ENCODE data around the gene ISM1.

ISM1 gene

DNA sequence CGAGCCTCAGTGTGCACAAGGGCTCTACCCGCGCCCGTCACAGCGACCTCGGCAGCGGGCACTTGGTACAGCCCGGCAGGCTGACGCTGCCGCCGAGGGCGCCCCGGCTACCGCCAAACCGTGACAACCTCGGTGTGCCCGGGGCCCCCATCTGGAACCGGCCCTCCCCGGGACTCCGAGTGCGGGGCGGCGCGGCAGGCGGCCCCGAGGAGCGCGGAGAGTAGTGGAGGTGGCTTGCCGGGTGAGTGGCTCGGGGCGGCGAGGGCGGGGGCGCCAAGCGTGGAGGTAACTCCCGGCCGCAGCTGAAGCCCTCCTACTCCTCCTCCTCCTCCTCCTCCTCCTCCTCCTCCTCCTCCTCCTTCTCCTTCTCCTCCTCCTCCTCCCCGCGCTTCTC is at the start of gene ISM1:
Gene ISM1, plus strand, starts transcription at position 371 of the 394 bp plus-strand sequence. CDS start 503 bp downstream, outside the sequence.
- peak within 1 kb of the TSS; percentile 40 to 79 for H3K4me3 ChIP-seq (ENCODE audit: low read depth in 1 of 2, low read length in 2 of 2)
- H3K9me3 ChIP-seq (ENCODE audit: control insufficient read depth in 1 of 2, low read length in 2 of 2): no peaks in the 10 kb centered on the region
- H3K27ac ChIP-seq (ENCODE audit: low read length): no peak within 1 kb of the TSS
- peaks cover 26% of the 10 kb centered on the region for H3K27me3 ChIP-seq (ENCODE audit: low read depth, low read length)
- peaks cover 0 to 27% of the 10 kb centered on the region in 2 donors for H3K4me1 ChIP-seq (ENCODE audit: control insufficient read depth in 1 of 2, insufficient read depth in 2 of 2, low read length in 2 of 2)
- no peaks in the 10 kb centered on the region for H3K36me3 ChIP-seq (ENCODE audit: control insufficient read depth in 1 of 2, insufficient read depth in 2 of 2, low read length in 2 of 2)

DNA sequence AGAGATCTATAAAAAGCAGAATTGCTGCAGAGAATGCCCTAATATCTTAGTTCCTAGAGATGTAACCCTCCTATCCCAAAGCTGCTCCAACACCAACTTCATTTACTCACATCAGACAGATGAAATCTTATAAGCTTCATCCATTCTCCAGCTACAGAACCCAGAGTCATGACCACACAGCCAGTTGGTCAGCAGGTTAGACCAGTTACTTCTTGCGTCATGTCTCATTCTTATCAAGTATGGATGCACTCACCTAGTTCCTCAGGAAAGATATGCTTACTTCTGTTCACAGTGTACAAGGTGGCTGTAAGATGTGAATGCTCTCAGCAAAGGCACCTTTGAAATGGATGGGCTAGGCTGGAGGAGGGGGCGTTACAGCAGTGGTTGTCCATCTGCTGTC is 47.9 kb upstream of the ISM1 start:
- Histone ChIP-seq H3K9me3 (ENCODE audit: control insufficient read depth in 1 of 2, low read length in 2 of 2) (no peaks in the 10 kb centered on the region), H3K4me1 (ENCODE audit: control insufficient read depth in 1 of 2, insufficient read depth in 2 of 2, low read length in 2 of 2) (no peaks in the 10 kb centered on the region), H3K27me3 (ENCODE audit: low read depth, low read length) (no peaks in the 10 kb centered on the region), H3K36me3 (ENCODE audit: control insufficient read depth in 1 of 2, insufficient read depth in 2 of 2, low read length in 2 of 2) (no peaks in the 10 kb centered on the region), H3K4me3 (ENCODE audit: low read depth in 1 of 2, low read length in 2 of 2) (no peak overlapping the region), H3K27ac (ENCODE audit: low read length) (no peak overlapping the region)

GRCh38 chr20:13174402-13174801 is 46.7 kb upstream of the ISM1 start:
- Histone ChIP-seq H3K4me3 (ENCODE audit: low read depth in 1 of 2, low read length in 2 of 2) (no peak overlapping the region), H3K4me1 (ENCODE audit: control insufficient read depth in 1 of 2, insufficient read depth in 2 of 2, low read length in 2 of 2) (no peaks in the 10 kb centered on the region), H3K9me3 (ENCODE audit: control insufficient read depth in 1 of 2, low read length in 2 of 2) (no peaks in the 10 kb centered on the region), H3K27ac (ENCODE audit: low read length) (no peak overlapping the region), H3K36me3 (ENCODE audit: control insufficient read depth in 1 of 2, insufficient read depth in 2 of 2, low read length in 2 of 2) (no peaks in the 10 kb centered on the region), H3K27me3 (ENCODE audit: low read depth, low read length) (no peaks in the 10 kb centered on the region)

DNA sequence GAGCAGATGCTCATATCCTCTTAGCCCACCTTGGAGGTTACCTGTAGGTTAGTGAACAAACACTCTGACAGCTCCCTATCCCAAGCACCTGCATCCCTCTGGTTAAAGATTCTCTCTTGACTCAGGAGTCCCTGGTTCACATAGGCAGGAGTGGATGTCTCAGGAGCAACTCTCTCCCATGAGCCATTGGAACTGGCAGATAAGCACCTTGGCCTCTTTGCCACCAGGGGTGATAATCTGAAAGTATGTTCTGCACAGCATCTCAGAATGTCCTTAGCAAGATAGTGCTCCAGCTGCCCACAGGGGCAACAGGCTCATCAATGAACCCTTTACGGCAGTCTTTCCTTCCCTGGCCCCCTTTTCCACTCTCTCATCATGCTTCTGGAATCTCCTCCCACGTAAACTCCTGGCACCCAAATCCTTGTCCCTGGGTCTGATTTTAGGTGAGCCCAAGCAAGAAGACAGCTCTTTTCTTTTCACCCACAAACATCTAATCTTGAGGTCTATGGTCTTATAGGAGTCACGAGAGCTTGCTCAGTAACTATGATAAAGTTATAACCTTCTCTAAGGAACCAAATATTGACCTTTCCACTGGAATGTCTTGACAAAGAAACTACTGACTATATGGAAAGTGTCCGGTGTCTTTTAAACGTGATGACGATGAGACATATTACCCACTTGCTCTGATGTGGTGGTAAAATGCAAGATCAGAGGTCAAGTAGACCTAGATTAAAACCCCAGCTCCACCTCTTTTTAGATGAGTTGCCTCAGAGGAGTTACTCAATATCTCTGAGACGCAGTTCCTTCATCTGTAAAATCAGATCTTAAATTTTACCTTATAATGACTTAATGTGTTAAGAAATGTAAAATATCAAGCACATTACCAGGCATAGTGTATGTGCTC is 39.8 kb upstream of the ISM1 start:
- Histone ChIP-seq H3K9me3 (ENCODE audit: control insufficient read depth in 1 of 2, low read length in 2 of 2) (peaks cover 0 to 5% of the 10 kb centered on the region in 2 donors), H3K27ac (ENCODE audit: low read length) (no peak overlapping the region), H3K36me3 (ENCODE audit: control insufficient read depth in 1 of 2, insufficient read depth in 2 of 2, low read length in 2 of 2) (no peaks in the 10 kb centered on the region), H3K4me1 (ENCODE audit: control insufficient read depth in 1 of 2, insufficient read depth in 2 of 2, low read length in 2 of 2) (no peaks in the 10 kb centered on the region), H3K27me3 (ENCODE audit: low read depth, low read length) (no peaks in the 10 kb centered on the region), H3K4me3 (ENCODE audit: low read depth in 1 of 2, low read length in 2 of 2) (no peak overlapping the region)

DNA sequence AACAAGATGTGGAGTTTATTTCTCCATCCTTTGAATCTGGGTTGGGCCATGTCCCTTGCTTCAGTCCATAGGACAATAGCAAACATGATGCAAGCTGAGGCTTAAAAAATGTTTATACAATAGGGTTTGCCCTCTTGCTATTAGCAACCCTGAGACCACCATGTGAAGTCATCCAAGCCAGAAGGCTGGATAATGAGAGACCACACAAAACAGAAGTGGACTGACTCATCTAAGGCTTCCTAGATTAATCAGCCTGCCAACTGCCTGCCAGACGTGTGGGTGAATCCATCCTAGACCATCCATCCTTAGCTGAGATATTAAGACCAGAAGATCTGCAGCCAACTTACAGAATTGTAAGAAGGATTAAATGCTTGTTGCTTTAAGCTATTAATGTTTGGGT is 38.1 kb upstream of the ISM1 start:
- Histone ChIP-seq H3K4me1 (ENCODE audit: control insufficient read depth in 1 of 2, insufficient read depth in 2 of 2, low read length in 2 of 2) (no peaks in the 10 kb centered on the region), H3K9me3 (ENCODE audit: control insufficient read depth in 1 of 2, low read length in 2 of 2) (peaks cover 0 to 10% of the 10 kb centered on the region in 2 donors), H3K4me3 (ENCODE audit: low read depth in 1 of 2, low read length in 2 of 2) (no peak overlapping the region)

GRCh38 chr20:13186043-13186774 is 34.9 kb upstream of the ISM1 start:
- Histone ChIP-seq H3K27ac (ENCODE audit: low read length) (no peak overlapping the region), H3K27me3 (ENCODE audit: low read depth, low read length) (no peaks in the 10 kb centered on the region), H3K9me3 (ENCODE audit: control insufficient read depth in 1 of 2, low read length in 2 of 2) (peaks cover 0 to 10% of the 10 kb centered on the region in 2 donors), H3K4me1 (ENCODE audit: control insufficient read depth in 1 of 2, insufficient read depth in 2 of 2, low read length in 2 of 2) (no peaks in the 10 kb centered on the region), H3K36me3 (ENCODE audit: control insufficient read depth in 1 of 2, insufficient read depth in 2 of 2, low read length in 2 of 2) (no peaks in the 10 kb centered on the region), H3K4me3 (ENCODE audit: low read depth in 1 of 2, low read length in 2 of 2) (no peak overlapping the region)

More for the DNA sequence above, 38.1 kb upstream of the ISM1 start:
- H3K27ac ChIP-seq (ENCODE audit: low read length): no peak overlapping the region
- H3K36me3 ChIP-seq (ENCODE audit: control insufficient read depth in 1 of 2, insufficient read depth in 2 of 2, low read length in 2 of 2): no peaks in the 10 kb centered on the region
- H3K27me3 ChIP-seq (ENCODE audit: low read depth, low read length): no peaks in the 10 kb centered on the region

DNA sequence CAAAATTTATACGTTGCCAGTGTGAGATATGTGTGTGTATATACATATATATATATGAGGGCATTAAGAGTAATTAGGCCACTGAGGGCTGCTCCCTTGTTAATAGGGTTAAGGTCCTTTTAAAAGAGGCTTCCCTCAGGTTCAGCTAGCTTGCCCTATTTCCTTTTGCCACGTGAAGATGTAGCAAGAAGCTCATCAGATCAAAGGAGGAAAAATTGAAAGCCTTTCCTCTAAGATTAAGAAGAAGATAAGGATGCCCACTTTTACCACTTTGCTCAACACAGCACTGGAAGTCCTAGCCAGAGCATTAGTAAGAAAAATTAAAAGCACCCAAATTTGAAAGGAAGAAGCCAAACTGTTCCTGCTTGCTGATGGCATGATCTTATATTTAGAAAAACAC is 33.2 kb upstream of the ISM1 start:
- H3K27ac ChIP-seq (ENCODE audit: low read length): no peak overlapping the region
- H3K36me3 ChIP-seq (ENCODE audit: control insufficient read depth in 1 of 2, insufficient read depth in 2 of 2, low read length in 2 of 2): no peaks in the 10 kb centered on the region
- H3K4me1 ChIP-seq (ENCODE audit: control insufficient read depth in 1 of 2, insufficient read depth in 2 of 2, low read length in 2 of 2): no peaks in the 10 kb centered on the region
- H3K4me3 ChIP-seq (ENCODE audit: low read depth in 1 of 2, low read length in 2 of 2): no peak overlapping the region
- peaks cover 0 to 10% of the 10 kb centered on the region in 2 donors for H3K9me3 ChIP-seq (ENCODE audit: control insufficient read depth in 1 of 2, low read length in 2 of 2)
- H3K27me3 ChIP-seq (ENCODE audit: low read depth, low read length): no peaks in the 10 kb centered on the region

DNA sequence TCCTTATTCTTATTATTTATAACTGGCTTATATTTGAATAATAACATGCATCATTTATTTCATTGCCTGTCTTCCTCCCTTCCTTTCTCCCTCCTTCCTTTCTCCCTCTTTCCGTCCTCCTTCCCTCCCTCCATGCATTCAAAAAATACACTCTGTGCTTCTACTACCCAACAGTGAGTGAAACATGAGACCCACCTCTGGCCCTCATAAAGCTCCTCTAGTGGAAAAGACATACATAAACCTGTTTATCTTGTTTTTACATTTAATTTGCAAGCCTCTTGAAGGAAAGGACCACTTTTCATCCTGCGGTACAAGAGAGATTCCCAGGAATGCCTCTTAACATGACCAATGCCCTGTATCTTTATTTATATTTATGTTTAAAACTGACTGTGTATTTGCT is 21.8 kb upstream of the ISM1 start:
- Histone ChIP-seq H3K27ac (ENCODE audit: low read length) (no peak overlapping the region), H3K4me1 (ENCODE audit: control insufficient read depth in 1 of 2, insufficient read depth in 2 of 2, low read length in 2 of 2) (no peaks in the 10 kb centered on the region)

GRCh38 chr20:13200767-13201500 is 20.1 kb upstream of the ISM1 start:
- no peaks in the 10 kb centered on the region for H3K27me3 ChIP-seq (ENCODE audit: low read depth, low read length)

More for the DNA sequence above, 21.8 kb upstream of the ISM1 start:
- H3K9me3 ChIP-seq (ENCODE audit: control insufficient read depth in 1 of 2, low read length in 2 of 2): no peaks in the 10 kb centered on the region
- no peak overlapping the region for H3K4me3 ChIP-seq (ENCODE audit: low read depth in 1 of 2, low read length in 2 of 2)
- no peaks in the 10 kb centered on the region for H3K27me3 ChIP-seq (ENCODE audit: low read depth, low read length)
- no peaks in the 10 kb centered on the region for H3K36me3 ChIP-seq (ENCODE audit: control insufficient read depth in 1 of 2, insufficient read depth in 2 of 2, low read length in 2 of 2)

GRCh38 chr20:13202565-13202964 is 18.5 kb upstream of the ISM1 start:
- H3K4me1 ChIP-seq (ENCODE audit: control insufficient read depth in 1 of 2, insufficient read depth in 2 of 2, low read length in 2 of 2): no peaks in the 10 kb centered on the region
- no peaks in the 10 kb centered on the region for H3K27me3 ChIP-seq (ENCODE audit: low read depth, low read length)
- no peak overlapping the region for H3K27ac ChIP-seq (ENCODE audit: low read length)
- H3K9me3 ChIP-seq (ENCODE audit: control insufficient read depth in 1 of 2, low read length in 2 of 2): no peaks in the 10 kb centered on the region
- H3K36me3 ChIP-seq (ENCODE audit: control insufficient read depth in 1 of 2, insufficient read depth in 2 of 2, low read length in 2 of 2): no peaks in the 10 kb centered on the region
- H3K4me3 ChIP-seq (ENCODE audit: low read depth in 1 of 2, low read length in 2 of 2): no peak overlapping the region

More at GRCh38 chr20:13200767-13201500, 20.1 kb upstream of the ISM1 start:
- Histone ChIP-seq H3K9me3 (ENCODE audit: control insufficient read depth in 1 of 2, low read length in 2 of 2) (no peaks in the 10 kb centered on the region), H3K27ac (ENCODE audit: low read length) (no peak overlapping the region), H3K4me1 (ENCODE audit: control insufficient read depth in 1 of 2, insufficient read depth in 2 of 2, low read length in 2 of 2) (no peaks in the 10 kb centered on the region), H3K4me3 (ENCODE audit: low read depth in 1 of 2, low read length in 2 of 2) (no peak overlapping the region), H3K36me3 (ENCODE audit: control insufficient read depth in 1 of 2, insufficient read depth in 2 of 2, low read length in 2 of 2) (no peaks in the 10 kb centered on the region)

DNA sequence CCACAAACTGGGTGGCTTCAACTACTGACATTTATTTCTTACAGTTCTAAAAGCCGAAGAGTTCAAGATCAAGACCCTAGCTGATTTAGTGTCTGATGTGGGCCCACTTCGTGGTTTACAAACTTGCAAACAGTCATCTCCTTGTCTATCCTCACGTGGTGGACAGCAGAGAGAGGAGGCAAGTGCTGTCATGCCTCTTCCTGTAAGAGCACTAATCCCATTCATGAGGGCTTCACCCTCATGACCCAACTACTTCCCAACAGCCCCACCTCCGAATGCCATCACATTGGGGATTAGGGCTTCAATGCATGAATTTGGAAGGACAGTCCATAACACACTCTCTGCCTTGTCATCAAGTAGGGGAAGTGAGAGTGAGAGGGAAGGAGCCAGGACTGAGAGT is 15.6 kb upstream of the ISM1 start:
- H3K27me3 ChIP-seq (ENCODE audit: low read depth, low read length): no peaks in the 10 kb centered on the region
- no peaks in the 10 kb centered on the region for H3K9me3 ChIP-seq (ENCODE audit: control insufficient read depth in 1 of 2, low read length in 2 of 2)

More for the DNA sequence above, 15.6 kb upstream of the ISM1 start:
- Histone ChIP-seq H3K4me3 (ENCODE audit: low read depth in 1 of 2, low read length in 2 of 2) (no peak overlapping the region), H3K4me1 (ENCODE audit: control insufficient read depth in 1 of 2, insufficient read depth in 2 of 2, low read length in 2 of 2) (no peaks in the 10 kb centered on the region), H3K36me3 (ENCODE audit: control insufficient read depth in 1 of 2, insufficient read depth in 2 of 2, low read length in 2 of 2) (no peaks in the 10 kb centered on the region), H3K27ac (ENCODE audit: low read length) (no peak overlapping the region)
